ENCODE measurements around the gene OBSCN.

OBSCN gene

DNA sequence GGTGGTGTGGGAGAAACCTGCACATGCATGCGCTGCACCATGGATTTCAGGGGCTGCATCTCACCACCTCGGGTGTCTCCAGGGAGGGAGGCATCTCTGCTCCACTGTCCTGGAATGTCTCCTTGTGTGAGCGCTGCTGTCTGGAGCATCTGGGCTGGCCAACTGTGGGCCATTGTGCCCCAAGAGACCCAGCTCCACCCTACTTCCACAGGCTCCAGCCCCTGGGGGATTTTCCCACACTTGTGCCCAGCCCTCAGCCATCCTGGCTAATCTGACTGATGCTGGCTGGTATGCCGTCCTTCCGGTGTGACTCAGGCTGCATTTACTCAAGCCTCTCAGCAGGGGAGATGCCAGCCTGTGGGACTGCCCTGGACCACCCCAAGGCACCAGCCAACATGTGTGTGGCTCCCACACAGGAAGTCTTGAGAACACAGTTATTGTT lies 136.8 kb downstream of the OBSCN start:
- no peak for DNase-seq (ENCODE audit: low read depth)

DNA sequence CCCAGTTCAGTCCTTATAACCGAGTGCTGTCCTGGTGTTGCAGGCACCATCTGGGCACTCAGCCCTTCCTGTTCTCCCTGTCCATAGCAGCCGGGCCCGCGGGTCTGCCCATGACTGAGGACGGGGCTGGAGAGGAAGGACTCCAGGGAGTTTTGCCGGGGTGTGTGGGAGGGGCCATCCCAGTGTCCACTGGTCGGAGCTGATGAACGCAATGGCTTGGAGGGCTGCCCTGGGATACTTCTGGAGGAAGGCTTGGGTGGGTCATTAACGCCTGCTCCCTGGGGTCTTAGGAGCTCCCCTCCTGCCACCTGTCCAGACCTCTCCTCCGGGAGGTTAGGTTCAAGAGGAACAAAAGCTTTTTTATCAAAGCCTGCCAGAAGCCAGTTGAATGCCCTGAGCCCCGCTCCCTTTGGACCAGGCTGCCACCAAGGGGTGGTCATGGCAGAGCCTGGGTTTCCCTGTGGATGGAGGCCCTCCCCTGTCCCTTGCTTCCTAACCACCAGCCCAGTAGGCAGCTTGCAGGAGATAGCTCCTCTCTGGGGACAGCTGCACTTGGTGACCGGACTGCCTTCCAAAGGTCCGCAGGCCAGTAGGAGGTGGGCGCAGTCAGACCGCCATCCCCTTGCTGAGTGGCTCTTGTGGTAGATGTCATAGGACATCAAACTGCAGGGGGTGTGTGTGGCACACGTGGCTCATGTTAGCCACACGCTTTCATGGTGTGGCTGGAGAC lies 137.5 kb downstream of the OBSCN start:
- DNase-seq (ENCODE audit: low read depth) = no peak

DNA sequence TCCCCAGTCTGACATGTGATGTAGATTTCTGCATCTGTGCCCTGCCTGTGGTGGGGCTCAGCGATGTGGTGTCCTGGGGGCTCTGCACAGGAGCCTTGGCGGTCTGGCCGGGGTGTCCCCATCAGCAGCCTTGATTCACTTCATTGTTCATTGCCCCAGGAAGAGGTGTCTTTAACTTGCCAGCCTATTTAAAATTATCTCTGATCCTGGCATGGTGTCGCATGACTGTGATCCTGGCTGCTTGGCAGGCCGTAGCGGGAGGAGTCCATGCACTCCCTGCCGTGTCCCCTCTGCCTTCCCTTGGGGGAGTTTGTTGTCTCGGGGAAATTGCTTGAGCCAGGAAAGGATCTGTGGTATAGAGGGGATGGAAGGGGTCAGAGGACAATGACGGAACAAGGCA lies 138.9 kb downstream of the OBSCN start:
- DNase-seq (ENCODE audit: low read depth) = no peak

DNA sequence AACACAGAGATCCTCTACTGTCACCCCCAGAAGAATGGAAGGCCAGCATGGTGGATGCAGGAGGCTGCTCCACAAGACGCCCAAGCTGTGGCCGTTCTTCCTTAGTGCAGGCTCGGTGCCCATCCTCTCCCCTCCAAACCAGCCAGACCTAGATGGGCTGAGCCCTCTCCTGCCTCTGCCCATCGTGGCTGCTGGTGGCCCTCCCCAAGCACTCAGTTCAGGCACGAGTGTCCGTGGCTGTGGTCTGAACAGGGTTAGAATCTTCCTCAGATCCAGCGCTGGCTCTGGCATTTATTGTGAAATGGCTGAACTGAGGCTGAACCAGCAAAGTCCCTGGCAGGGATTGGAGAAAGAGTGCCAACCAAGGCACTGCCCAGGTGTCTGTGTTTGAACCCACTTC lies 139.3 kb downstream of the OBSCN start:
- DNase-seq (ENCODE audit: low read depth) = no peak

DNA sequence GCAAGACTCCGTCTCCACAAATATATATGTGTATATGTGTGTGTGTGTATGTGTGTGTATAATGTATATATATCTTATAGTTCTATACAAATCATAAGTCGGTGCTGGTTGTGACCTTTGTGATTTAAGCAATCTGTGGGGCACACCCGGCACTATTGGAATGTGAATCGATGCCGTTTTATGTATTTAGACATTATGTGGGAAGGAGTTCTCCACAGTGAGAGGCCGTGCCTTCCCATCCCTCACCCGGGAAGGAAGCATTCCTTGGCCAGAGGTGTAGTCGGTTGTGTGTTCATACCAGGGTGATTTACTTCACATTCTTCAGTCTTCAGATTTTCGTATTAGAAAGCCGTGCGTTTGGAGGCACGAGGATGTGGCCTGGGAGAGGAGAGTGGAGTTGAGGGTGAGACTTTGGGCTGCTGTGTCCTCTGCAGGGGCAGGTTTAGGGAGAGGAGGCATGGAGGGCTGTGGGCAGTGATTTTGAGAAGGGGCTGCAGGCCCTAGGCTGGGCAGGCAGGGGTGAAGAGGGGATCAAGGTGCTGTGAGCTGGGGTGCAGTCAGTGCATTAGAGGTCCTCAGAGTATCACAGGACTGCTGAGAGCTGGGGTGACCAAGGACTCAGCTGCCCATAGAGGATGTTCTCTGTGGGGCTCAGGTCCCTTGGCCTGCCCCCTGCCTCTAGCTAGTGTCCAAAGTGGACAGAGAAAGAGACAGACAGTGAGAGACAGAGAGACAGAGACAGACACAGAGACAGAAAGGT lies 141.0 kb downstream of the OBSCN start:
- DNase-seq (ENCODE audit: low read depth) = no peak

DNA sequence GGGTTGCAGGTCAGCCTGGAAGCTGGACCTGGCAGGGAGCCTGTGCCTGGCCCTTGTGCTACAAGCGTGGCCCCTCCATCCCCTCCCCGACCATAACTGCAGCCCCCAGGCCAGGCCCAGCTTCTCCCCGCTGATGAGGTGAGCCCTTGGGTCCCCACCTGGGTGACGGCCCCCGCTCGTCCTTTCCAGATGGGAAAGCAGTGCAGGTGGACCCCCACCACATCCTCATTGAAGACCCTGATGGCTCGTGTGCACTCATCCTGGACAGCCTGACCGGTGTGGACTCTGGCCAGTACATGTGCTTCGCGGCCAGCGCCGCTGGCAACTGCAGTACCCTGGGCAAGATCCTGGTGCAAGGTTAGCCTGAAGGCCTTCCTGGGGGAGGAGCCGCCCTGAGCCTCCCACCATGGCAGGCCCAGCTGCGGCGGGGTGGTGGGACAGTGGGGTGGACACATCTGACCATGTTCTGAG lies 141.9 kb downstream of the OBSCN start:
- no peak for DNase-seq (ENCODE audit: low read depth)

DNA sequence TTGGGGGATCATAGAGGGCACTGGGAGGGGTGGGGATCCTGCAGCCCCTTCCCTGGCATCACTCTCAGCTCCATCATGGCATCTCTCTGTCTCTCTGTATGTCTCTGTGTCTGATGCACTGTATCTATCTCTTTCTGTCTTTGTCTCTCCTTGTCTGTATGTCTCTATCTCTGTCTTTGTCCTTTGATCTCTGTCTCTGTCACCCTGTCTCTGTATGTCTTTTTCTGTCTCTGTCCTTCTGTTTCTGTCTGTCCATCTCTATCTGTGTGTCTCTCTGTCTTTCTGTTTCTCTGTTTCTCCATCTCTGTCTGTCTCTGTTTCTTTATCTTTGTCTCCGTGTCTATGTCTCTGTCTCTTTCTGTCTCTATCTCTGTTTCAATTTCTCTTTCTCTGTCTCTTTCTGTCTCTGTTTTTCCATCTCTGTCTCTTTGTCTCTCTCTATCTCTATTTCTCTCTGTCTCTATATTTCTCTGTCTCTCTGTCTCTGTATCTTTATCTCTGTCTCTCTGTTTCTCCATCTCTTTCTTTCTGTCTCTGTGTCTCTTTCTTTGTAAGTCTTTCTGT lies 142.4 kb downstream of the OBSCN start:
- no peak for DNase-seq (ENCODE audit: low read depth)

DNA sequence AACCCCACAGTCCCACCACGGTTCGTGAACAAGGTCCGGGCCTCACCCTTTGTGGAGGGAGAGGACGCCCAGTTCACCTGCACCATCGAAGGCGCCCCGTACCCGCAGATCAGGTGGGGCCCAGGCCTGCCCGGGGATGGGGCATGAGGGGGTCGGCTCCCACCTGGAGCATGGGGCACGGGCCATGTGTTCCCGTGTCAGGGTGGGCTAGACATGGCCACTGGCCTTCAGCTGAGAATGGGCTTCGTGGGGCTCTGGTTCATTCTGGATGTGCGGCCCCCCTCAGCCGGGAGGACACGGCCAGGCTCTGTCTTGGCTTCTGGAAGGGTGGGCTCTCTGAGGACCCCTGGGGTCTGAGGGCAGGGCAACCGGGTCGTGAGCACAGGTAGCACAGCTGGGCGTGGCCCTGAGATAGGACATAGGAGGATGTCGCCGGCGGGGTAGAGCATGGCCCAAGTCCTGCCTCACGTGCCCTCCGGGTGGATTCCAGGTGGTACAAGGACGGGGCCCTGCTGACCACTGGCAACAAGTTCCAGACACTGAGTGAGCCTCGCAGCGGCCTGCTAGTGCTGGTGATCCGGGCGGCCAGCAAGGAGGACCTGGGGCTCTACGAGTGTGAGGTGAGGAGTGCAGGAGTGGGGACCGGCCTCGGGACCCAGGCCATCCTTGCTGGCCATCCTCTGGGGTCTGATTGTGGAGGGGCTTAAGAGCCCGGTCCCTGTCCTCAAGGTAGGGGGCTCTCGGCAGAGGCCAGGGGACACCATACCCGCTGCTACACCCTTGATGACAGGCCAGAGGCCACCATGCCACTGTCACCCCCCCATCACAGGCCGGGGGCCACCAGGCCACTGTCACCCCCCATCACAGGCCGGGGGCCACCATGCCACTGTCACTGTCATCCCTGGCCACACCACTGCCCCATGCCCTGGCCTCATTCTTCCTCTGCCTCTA lies 143.3 kb downstream of the OBSCN start:
- no peak for DNase-seq (ENCODE audit: low read depth)

DNA sequence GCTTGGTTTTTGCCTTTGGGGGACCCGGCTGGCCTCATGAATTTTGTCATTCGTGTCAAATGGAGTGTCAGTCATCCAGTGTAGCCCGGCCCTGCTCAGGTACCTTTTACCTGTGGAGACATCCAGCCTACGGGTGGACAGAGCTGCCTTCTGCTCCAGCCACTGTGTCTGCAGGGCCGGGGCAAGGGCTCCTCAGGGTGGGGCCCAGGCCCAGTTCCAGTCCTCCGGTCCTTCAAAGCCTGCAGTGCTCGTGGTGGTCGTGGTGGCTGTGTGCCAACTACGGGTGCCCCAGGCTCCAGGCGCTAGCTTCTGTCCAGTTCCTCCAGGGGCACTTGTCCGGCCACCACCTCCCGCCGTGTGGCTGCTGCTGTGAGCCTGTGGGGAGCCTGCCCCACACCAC lies 144.0 kb downstream of the OBSCN start:
- no peak for DNase-seq (ENCODE audit: low read depth)

DNA sequence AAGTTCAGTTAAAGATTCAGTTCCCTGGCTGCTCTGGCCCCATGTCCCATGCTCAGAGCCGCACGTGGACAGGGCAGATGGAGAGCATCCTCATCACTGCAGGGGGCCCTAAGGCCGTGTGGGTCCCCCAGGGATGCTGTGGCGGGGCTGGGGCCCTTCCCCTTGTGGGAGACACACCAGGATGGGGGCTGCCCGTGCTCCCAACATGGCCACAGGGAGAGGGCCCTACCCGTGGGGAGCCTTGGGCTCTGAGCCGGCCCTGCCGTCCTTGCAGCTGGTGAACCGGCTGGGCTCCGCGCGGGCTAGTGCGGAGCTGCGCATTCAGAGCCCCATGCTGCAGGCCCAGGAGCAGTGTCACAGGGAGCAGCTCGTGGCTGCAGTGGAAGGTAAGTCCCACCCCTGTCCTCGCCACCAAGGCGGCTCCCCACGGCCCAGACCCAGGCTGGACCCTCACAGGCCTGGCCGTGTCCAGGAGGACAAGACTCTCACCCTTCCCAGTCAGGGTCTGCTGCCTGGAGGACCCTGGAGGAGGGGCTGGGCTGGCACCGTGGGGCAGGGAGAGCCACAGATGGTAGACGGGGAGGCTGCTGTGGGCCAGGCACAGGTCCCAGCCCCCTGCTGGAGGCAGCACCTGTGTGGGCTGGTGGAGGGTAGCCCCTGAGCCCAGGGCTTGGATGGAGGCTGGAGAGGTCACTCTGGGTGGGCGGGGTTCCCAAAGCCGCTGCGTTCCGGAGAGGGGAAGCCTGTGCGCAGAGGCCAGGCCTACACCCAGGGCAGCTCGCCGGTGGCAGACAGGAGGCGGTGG lies 145.0 kb downstream of the OBSCN start:
- no peak for DNase-seq (ENCODE audit: low read depth)

DNA sequence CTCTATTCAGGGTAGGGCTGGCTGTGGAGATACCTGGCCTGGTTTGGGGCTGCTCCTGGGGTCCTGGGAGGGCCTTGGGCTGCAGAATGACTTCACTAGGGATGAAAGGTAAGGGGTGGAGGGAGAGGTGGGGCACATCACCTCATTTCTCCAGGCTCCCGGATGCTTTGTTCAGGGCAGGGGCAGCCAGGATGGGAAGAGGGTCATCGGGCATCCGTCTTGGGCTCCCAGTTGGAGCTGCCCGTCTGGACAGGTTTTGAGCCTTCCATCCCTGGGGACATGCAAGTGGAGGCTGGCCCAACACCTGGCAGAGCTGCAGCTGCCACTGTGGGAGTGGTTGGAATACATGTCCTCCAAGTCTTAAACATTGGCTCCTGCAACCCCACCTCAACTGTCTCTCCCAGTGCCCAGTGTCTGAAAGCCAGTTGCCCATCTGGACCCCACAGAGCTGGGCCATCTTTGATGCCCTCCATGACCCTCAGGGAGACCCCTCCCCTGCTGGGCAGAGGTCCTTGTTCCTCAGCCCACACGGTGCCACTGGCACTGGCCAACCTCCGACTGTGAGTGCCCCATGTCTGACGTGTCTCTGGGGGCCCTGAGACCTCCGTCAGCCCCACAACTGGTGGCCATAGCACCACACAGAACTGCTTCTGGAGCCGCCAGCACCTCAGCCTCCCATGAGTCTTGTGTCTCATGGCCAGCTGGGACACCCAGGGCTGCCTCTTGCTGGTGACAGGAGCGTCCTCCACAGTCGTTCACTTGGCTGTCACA lies 145.9 kb downstream of the OBSCN start:
- no peak for DNase-seq (ENCODE audit: low read depth)

DNA sequence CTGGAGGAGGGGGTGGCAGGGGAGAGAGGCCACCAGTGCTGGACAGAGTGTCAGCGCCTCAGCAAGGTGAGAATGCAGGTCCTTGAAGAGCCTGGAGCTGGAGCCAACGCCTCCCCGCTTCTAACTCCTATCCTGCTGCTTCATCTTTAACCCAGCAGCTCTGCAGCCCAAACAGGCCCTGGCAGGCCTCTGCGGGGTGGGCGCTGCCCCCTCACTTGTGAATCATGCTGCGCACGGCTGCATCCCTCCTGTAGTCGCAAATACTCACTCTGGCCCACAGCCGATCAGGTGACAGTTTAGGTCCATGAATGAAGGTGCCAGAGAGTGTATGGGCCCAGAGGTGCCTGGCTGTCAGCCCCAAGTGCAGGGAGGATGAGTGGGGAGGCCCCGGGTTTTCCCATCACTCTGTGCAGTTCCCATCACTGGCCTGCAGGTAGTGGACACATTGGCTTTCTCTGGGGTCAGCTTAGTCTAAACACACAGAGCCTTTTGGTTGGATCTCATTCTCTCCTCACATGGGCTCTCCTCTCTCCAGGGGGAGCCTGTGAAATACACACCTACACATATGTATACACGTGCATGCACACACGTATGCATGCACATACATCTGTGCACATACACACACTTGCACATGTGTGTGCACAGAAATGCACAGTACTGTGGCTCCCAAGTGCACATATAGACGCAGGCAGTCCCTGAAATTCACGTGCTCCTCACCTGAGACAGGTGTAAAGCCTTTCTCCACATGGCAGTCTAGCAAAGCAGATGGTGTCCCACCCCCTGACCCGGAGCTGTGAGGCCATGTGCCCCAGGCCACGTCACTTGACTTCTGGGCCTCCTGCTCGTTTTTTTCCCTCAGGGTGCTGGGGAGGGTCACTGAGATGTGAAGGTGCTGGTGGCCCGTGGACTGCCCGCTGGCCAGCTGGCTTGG lies 146.8 kb downstream of the OBSCN start:
- DNase-seq (ENCODE audit: low read depth) = no peak

DNA sequence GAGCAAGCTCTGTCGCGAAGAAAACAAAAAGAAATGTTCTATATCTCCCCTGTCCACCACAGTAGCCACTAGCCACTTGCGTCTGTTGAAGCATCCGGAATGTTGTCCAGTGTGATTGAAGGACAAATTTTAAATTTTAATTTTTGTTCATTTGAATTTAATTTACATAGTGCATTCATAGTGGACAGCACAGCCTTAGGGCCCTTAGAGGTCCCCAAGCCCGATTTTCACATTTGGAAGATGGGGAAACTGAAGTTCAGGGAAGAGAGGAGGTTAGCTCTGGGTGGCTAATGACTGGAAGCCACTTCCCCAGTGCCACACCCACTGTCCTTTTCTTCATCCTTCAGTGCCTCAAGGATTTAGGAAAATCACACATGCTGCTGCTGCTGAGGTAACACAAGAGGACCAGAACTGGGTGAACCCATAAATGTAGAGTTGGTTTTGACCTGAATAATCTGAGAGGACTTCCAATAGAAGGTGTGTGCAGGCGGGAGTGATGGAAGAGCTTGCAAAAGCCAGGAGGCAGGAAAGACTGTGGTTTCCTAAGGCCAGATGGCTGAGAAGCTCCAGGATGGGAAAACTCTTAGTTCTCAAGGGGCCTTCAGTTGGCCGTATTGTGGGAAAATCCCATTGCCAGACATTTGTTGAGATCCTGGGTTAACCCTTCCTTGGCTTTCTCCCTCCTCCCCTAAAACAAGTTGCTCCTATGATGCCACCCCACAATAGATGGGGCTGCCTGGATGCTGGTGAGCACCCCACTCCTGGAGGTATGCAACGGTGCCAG lies 149.2 kb downstream of the OBSCN start:
- DNase-seq (ENCODE audit: low read depth) = no peak

DNA sequence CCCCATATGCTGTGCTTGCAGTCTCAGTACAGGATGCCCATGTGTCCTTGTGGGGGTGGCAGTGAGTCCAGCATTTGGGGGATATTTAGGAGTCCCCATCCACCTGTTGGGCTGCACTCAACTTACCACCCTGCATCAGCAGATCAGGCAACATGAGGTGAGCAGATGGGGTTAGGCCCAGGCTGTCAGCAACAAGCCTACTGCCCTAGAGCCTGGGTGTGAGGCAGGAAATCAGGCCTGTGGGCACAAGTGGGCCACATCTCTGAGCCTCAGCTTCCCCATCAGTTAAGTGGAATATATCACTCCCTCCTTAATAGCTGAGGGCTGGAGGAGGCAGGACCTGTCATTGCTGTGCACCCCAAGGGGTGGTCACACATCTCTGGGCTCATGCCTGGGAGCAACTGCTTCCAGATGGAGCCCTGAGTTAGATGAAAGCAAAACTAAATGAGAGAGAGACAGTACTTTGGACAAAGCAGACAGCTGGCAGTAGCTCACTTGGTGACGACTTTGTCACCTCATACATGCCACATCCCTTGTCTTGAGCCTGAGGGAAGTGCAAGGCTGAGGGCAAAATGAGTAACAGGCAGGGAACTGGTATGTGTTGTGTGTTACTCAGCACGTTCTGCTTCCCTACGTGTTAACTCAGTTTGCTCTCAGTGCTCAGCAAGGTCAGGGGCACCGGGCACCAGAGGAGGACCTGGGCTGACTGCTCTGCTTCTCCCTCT lies 150.4 kb downstream of the OBSCN start:
- DNase-seq (ENCODE audit: low read depth) = no peak

DNA sequence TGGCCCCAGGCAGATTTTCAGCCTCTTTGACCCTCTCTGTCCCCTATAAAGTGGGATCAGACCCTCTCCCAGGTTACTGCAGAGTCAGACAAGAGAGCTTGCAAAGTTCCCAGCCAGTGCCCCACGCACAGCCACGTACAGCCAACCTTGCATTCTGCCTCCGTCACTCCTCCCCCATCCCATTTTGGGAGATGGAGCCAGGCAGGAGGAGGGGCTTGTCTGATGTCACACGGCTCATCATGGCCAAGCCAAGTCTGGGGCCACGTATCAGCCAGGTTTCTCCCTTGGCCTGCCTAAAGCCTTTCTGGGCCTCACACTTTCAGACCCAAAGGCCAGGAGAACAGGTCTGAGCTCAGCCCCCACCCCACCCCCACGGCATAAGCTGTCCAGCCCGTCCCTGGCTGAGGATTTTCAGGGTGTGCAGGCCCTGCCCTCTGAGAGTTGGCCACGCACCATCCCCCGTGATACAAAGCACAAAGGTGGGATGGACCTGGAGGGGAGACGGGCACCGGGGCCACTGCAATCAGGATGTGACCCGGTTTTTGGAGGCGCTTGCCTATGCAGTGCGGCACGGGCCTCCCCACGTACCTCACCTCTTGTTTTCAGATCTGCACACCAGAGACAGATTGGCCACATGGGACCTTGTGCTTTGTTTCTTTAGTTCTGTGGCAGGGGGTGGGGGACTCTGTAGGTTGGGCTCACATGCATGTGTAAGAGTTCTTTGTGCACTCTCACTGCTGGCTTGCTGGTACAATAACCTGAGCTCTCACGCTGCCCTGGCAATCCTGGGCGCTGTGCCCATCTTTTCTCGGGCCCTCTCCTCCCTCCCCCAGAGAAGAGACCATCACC lies 151.1 kb downstream of the OBSCN start:
- no peak for DNase-seq (ENCODE audit: low read depth)

DNA sequence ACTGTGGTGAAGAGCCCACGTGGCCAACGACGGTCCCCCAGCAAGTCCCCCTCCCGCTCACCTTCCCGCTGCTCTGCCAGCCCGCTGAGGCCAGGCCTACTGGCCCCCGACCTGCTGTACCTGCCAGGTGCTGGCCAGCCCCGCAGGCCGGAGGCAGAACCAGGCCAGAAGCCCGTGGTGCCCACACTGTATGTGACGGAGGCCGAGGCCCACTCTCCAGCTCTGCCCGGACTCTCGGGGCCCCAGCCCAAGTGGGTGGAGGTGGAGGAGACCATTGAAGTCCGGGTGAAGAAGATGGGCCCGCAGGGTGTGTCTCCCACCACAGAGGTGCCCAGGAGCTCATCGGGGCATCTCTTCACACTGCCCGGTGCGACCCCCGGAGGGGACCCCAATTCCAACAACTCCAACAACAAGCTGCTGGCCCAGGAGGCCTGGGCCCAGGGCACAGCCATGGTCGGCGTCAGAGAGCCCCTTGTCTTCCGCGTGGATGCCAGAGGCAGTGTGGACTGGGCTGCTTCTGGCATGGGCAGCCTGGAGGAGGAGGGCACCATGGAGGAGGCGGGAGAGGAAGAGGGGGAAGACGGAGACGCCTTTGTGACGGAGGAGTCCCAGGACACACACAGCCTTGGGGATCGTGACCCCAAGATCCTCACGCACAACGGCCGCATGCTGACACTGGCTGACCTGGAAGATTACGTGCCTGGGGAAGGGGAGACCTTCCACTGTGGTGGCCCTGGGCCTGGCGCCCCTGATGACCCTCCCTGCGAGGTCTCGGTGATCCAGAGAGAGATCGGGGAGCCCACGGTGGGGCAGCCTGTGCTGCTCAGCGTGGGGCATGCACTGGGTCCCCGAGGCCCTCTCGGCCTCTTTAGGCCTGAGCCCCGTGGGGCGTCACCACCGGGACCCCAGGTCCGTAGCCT lies 152.0 kb downstream of the OBSCN start:
- DNase-seq (ENCODE audit: low read depth) = no peak
